CD4-positive, alpha-beta T cell (primary cell): ENCODE results near the gene SPEM3. TPM values are rescaled to one million over a fixed set of nuclear protein-coding genes. Genes with fewer than 3 reads are reported as not detected.

Source experiments
- total RNA-seq, 174 experiments: library from RNA in 2 of 174; stranded (reverse) in 2 of 174; gene quantifications; one replicate each; pipeline ENCODE4 v1.2.3 and lab custom pipeline; 2021 to 2026

The SPEM3 gene
- total RNA-seq, 2 experiments from 2014 or later = not detected

Other genes with a start within 250 kb of the SPEM3 start
- under 1 TPM; 0.64 to 0.85 TPM for gene ASGR1, start 249.5 kb upstream of the SPEM3 start, total RNA-seq
- gene DLG4, start 209.0 kb upstream of the SPEM3 start, total RNA-seq = 10 to 100 TPM; 10.2 to 11.0 TPM
- 100 to 1,000 TPM; 237 to 257 TPM for gene ACADVL, start 208.9 kb upstream of the SPEM3 start, total RNA-seq
- gene DVL2, start 194.3 kb upstream of the SPEM3 start, total RNA-seq = 10 to 100 TPM; 40.9 to 41.3 TPM
- 1 to 10 TPM; 4.5 to 5.1 TPM for gene PHF23, start 189.4 kb upstream of the SPEM3 start, total RNA-seq
- gene GABARAP, start 186.4 kb upstream of the SPEM3 start, total RNA-seq = 100 to 1,000 TPM; 182 to 195 TPM
- gene CTDNEP1, start 177.1 kb upstream of the SPEM3 start, total RNA-seq = 10 to 100 TPM; 79.3 to 80.7 TPM
- gene ELP5, start 176.6 kb upstream of the SPEM3 start, total RNA-seq = 10 to 100 TPM; 20.1 to 21.3 TPM
- gene CLDN7, start 166.4 kb upstream of the SPEM3 start, total RNA-seq = 1 to 10 TPM; 1.1 to 1.2 TPM
- not detected for gene SLC2A4, start 147.1 kb upstream of the SPEM3 start, total RNA-seq
- gene YBX2, start 134.2 kb upstream of the SPEM3 start, total RNA-seq = under 1 TPM in 1 of 2 experiments, not detected in 1; 0.56 TPM
- gene EIF5A, start 121.2 kb upstream of the SPEM3 start, total RNA-seq = 100 to 1,000 TPM; 471 to 480 TPM
- 100 to 1,000 TPM; 122 to 140 TPM for gene GPS2, start 113.5 kb upstream of the SPEM3 start, total RNA-seq
- 10 to 100 TPM; 29.0 to 30.8 TPM for gene NEURL4, start 99.5 kb upstream of the SPEM3 start, total RNA-seq
- gene ACAP1, start 92.3 kb upstream of the SPEM3 start, total RNA-seq = 100 to 1,000 TPM; 565 to 575 TPM
- gene KCTD11, start 76.7 kb upstream of the SPEM3 start, total RNA-seq = 1 to 10 TPM; 1.3 to 1.6 TPM
- gene TMEM95, start 73.7 kb upstream of the SPEM3 start, total RNA-seq = not detected
- 10 to 100 TPM; 11.0 to 12.4 TPM for gene TNK1, start 47.8 kb upstream of the SPEM3 start, total RNA-seq
- 10 to 100 TPM; 66.3 to 70.3 TPM for gene PLSCR3, start 34.3 kb upstream of the SPEM3 start, total RNA-seq
- 10 to 100 TPM; 29.0 to 29.4 TPM for gene TMEM256, start 24.8 kb upstream of the SPEM3 start, total RNA-seq
- 1 to 10 TPM; 7.6 to 8.4 TPM for gene NLGN2, start 21.0 kb upstream of the SPEM3 start, total RNA-seq
- gene SPEM1, start 8.5 kb upstream of the SPEM3 start, total RNA-seq = not detected
- gene SPEM2, start 3.2 kb upstream of the SPEM3 start, total RNA-seq = not detected
- 1 to 10 TPM; 6.8 to 7.1 TPM for gene TMEM102, start 6.6 kb downstream of the SPEM3 start, total RNA-seq
- 1 to 10 TPM; 1.5 to 1.7 TPM for gene FGF11, start 10.7 kb downstream of the SPEM3 start, total RNA-seq
- gene CHRNB1, start 16.2 kb downstream of the SPEM3 start, total RNA-seq = 1 to 10 TPM; 1.6 to 2.2 TPM
- 10 to 100 TPM; 55.1 to 55.6 TPM for gene ZBTB4, start 50.8 kb downstream of the SPEM3 start, total RNA-seq
- gene SLC35G6, start 52.6 kb downstream of the SPEM3 start, total RNA-seq = under 1 TPM in 1 of 2 experiments, not detected in 1; 0.17 TPM
- 100 to 1,000 TPM; 491 to 501 TPM for gene POLR2A, start 55.5 kb downstream of the SPEM3 start, total RNA-seq
- 10 to 100 TPM; 17.0 to 19.1 TPM for gene TNFSF12, start 120.2 kb downstream of the SPEM3 start, total RNA-seq
- gene TNFSF13, start 129.9 kb downstream of the SPEM3 start, total RNA-seq = 1 to 10 TPM; 1.1 to 1.7 TPM
- 10 to 100 TPM; 27.7 to 28.9 TPM for gene SENP3, start 133.1 kb downstream of the SPEM3 start, total RNA-seq
- under 1 TPM; 0.33 to 0.95 TPM for gene CD68, start 150.8 kb downstream of the SPEM3 start, total RNA-seq
- 10 to 100 TPM; 12.0 to 12.9 TPM for gene MPDU1, start 155.0 kb downstream of the SPEM3 start, total RNA-seq
- under 1 TPM in 1 of 2 experiments, not detected in 1; 0.30 TPM for gene SOX15, start 161.2 kb downstream of the SPEM3 start, total RNA-seq
- gene FXR2, start 186.0 kb downstream of the SPEM3 start, total RNA-seq = 10 to 100 TPM; 20.6 to 22.5 TPM
- 10 to 100 TPM; 55.7 to 60.3 TPM for gene SAT2, start 199.0 kb downstream of the SPEM3 start, total RNA-seq
- gene SHBG, start 201.3 kb downstream of the SPEM3 start, total RNA-seq = not detected
- under 1 TPM; 0.17 to 0.69 TPM for gene ATP1B2, start 222.1 kb downstream of the SPEM3 start, total RNA-seq